ENCODE results near the gene ARHGEF38.
"Not testable (repeated sequence)": the region's sequence is repeated elsewhere in the genome, so short reads cannot be mapped to it uniquely, and the experiment has no call there.

ARHGEF38 gene

DNA sequence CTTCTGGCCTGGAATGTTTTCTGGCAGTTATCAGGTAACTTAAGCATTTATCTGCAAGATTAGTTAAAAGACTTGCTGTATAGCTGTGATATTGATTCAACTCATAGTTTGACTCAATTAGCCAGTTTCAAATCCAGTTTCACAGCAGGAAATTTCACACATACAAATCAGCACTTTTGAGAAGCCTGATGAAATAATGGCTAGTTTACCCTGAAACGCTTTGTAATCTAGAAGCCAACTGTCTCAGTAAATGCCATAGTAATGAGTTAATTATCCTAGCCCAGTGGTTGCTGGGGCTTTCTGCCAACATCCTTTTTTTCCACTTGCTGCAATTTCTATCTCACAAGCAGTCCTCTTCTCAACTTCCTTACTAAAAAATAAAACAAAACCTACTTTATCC is 53.1 kb downstream of the ARHGEF38 start:
- no peak for DNase-seq (ENCODE audit: extremely low read depth, low read depth)
- TF ChIP-seq, protein P1, sequence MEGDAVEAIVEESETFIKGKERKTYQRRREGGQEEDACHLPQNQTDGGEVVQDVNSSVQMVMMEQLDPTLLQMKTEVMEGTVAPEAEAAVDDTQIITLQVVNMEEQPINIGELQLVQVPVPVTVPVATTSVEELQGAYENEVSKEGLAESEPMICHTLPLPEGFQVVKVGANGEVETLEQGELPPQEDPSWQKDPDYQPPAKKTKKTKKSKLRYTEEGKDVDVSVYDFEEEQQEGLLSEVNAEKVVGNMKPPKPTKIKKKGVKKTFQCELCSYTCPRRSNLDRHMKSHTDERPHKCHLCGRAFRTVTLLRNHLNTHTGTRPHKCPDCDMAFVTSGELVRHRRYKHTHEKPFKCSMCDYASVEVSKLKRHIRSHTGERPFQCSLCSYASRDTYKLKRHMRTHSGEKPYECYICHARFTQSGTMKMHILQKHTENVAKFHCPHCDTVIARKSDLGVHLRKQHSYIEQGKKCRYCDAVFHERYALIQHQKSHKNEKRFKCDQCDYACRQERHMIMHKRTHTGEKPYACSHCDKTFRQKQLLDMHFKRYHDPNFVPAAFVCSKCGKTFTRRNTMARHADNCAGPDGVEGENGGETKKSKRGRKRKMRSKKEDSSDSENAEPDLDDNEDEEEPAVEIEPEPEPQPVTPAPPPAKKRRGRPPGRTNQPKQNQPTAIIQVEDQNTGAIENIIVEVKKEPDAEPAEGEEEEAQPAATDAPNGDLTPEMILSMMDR (IDR thresholded peaks at IDR 0.05; ENCODE audit: low read depth, low read length), result no peak

DNA sequence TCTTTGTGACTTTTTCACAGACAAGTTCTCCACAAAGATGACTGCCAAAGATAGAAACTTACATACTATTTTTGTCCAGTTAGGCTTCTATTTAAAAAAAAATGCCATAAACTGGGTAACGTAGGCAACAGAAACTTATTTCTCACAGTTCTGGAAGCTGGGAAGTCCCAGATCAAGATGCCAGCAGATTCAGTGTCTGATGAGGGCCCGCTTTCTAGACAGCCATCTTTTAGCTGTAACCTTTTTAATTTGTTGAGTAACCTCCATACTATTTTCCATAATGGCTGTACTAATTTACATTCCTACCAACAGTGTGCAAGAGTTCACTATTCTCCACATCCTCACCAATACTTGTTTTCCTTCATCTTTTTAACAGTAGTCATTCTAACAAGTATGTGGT is 55.5 kb downstream of the ARHGEF38 start:
- no peak for DNase-seq (ENCODE audit: extremely low read depth, low read depth)

DNA sequence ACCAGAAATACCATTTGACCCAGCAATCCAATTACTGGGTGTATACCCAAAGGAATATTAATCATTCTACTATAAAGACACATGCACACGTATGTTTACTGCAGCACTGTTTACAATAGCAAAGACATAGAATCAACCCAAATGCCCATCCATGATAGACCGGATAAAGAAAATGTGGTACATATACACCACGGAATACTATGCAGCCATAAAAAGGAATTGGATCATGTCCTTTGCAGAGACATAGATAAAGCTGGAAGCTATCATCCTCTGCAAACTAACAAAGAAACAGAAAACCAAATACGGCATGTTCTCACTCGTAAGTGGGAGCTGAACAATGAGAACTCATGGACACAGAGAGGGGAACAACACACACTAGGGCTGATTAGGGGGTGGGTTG is 57.4 kb downstream of the ARHGEF38 start:
- DNase-seq (ENCODE audit: extremely low read depth, low read depth), result not testable (repeated sequence)

More for the DNA sequence above, 55.5 kb downstream of the ARHGEF38 start:
- TF ChIP-seq, protein P1 (IDR thresholded peaks at IDR 0.05; ENCODE audit: low read depth, low read length), result no peak

DNA sequence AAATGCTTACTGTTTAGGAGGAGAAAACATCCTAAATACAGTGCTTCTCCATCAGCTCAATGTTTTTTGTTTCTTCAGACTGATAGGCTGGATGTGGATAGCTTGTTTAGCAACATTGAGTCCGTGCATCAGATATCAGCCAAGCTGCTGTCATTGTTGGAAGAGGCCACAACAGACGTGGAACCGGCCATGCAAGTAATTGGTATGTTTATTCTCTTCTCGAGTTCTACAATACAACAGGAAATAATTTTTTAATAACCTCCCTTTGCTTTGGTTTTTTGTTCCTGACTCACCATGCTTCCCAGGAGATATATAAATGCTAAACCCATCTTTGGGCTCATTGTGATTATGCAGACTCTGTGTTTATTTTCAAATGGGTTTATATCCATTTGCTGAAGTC is 60.9 kb downstream of the ARHGEF38 start:
- no peak for DNase-seq (ENCODE audit: extremely low read depth, low read depth)
- TF ChIP-seq, protein P1 (IDR thresholded peaks at IDR 0.05; ENCODE audit: low read depth, low read length), result no peak

DNA sequence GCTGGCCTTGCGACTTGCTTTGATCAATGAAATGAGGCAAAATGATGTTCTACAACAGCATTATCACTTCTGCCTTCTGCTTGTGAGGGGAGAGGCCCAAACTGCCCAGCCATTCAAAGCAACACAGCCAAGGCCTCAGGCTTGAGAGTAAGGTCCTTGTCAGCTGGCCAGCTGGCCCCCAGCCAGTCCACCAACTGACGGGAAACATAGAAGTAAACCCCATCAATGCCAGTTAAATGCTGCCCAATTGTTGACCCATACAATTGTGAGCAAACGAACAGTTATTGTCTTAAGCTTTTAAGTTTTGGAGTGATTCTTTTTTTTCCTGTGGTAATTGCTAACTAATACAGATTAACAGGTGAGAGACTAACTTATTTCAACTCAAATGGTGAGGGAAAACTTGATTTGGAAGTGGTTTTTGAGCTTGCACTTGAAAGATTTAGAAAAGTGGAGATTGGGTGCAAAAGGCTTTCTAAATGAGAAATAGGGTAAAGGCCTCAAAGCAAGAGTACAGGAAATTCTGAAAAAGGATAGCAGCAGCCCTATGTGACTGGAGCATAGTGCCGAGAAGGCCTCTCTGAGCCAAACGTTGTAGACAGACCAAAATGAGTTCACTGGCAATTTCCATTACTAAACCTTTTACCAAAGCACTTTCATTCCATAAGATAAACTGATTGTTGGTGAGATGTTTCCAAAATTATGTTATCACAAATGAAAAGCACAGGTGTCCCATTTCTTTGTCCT is 66.9 kb downstream of the ARHGEF38 start:
- TF ChIP-seq, protein P1 (IDR thresholded peaks at IDR 0.05; ENCODE audit: low read depth, low read length), result no peak
- DNase-seq (ENCODE audit: extremely low read depth, low read depth), result no peak

DNA sequence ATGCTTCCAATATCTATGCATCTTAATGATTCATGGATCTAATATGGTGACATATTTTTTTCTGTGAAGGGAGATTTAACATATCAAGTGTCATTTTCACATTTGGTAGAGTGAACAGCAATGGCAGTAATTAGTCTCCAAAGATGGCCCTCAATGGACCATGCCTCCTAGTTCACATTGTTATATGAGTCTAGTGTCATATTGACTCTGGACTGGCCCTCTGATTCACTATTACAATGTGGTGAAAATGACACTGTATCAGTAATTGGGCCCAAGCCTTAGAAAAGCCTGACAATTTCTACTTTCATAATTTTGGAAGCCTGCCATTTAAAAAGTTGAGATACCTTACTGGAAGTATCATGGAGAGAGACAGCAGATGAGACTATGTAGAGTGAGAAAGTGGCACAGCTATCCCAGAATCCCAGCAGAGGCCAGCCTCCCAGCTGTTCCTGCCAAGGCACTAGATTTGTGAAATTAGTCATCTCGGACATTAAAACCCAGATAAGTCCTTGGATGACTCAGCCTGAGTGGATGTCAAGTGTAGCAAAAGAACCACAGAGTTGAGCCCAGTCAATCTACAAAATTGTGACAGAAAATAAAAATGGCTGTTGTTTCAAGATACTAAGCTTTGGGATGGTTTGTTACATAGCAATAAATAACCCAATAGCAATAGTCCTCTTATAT is 68.4 kb downstream of the ARHGEF38 start:
- TF ChIP-seq, protein P1 (IDR thresholded peaks at IDR 0.05; ENCODE audit: low read depth, low read length), result no peak
- no peak for DNase-seq (ENCODE audit: extremely low read depth, low read depth)

DNA sequence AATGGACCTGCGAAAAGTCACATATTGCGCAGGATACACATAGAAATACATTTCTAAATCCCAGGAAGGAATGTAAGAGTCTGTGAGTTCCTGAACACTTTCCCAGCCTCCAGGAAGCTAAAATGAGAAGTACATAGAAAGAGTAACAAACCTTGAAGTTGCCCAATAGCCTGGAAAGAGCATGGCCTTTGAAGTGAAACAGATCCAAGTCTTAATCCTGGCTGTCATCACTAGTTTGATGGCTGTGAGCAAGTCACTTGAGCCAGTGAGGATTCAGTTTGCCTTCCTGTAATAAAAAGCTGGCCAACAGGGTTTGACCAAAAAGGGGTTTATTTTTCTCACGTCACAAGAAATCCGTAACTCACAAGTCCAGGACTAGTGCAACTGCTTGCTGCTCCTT is 69.8 kb downstream of the ARHGEF38 start:
- TF ChIP-seq, protein P1 (IDR thresholded peaks at IDR 0.05; ENCODE audit: low read depth, low read length), result no peak
- DNase-seq (ENCODE audit: extremely low read depth, low read depth), result no peak
